ENCODE data around the gene RLF. TPM values are rescaled to one million over a fixed set of nuclear protein-coding genes. Genes with fewer than 3 reads are reported as not detected.

Gene RLF
- total and polyA plus RNA-seq, 2 of the 8 experiments (the other 6 are each of a cell fraction or from before 2014, with no cell fraction given): 4.2 to 18.0 TPM

- Histone ChIP-seq H2BK15ac (ENCODE audit: low read length) (no peak overlapping the region), H3K23me2 (ENCODE audit: low read depth, low read length) (no peaks in the 10 kb centered on the region), H2BK120ac (replicated peaks; ENCODE audit: low read depth, low read length) (no peak overlapping the region), H3K9me3 (ENCODE audit: insufficient read depth in 2 of 2, low read depth in 1 of 2, low read length in 1 of 2) (no peaks in the 10 kb centered on the region), H3K36me3 (ENCODE audit: control insufficient read depth in 2 of 4, insufficient read depth in 4 of 4, low read length in 3 of 4) (peaks cover 6 to 22% (median 19%) of the 10 kb centered on the region in 4 experiments; a peak in 7 of 8 replicates), H4K91ac (replicated peaks; ENCODE audit: insufficient read length, low read length) (no peak overlapping the region), H2BK12ac (ENCODE audit: low read depth, low read length) (no peak overlapping the region), H3K4me2 (ENCODE audit: insufficient read depth in 1 of 2, low read depth in 2 of 2, low read length in 2 of 2) (no peak overlapping the region), H3K4me1 (replicated peaks in 1 of 4; ENCODE audit: control insufficient read depth in 3 of 4, insufficient read depth in 4 of 4, low read length in 3 of 4) (no peaks in the 10 kb centered on the region), H2BK20ac (ENCODE audit: low read length) (no peak overlapping the region), H3K27ac (ENCODE audit: low read depth, low read length) (no peak overlapping the region), H4K20me1 (replicated peaks in 1 of 2; ENCODE audit: control insufficient read depth in 1 of 2, insufficient read depth in 2 of 2, low read length in 2 of 2) (no peaks in the 10 kb centered on the region), H2BK5ac (ENCODE audit: low read depth, low read length) (no peak overlapping the region), H3K9ac (replicated peaks in 1 of 4; ENCODE audit: extremely low read depth in 1 of 4, low read depth in 3 of 4, low read length in 3 of 4) (no peak overlapping the region), H3K14ac (ENCODE audit: insufficient read length) (no peak overlapping the region), H3K79me2 (ENCODE audit: control insufficient read depth in 1 of 2, insufficient read depth in 2 of 2, low read length in 2 of 2) (no peaks in the 10 kb centered on the region), H3K27me3 (replicated peaks in 1 of 4; ENCODE audit: control insufficient read depth in 3 of 4, extremely low read depth in 1 of 4, insufficient read depth in 3 of 4, low read length in 3 of 4) (peaks cover 0 to 1% (median 0%) of the 10 kb centered on the region in 4 experiments; a peak in 1 of 7 replicates), H4K5ac (ENCODE audit: insufficient read length, low read depth, low read length) (no peak overlapping the region), H3K18ac (ENCODE audit: extremely low read depth, low read length) (no peak overlapping the region), H3K4me3 (ENCODE audit: extremely low read depth in 1 of 4, insufficient read depth in 2 of 4, low read depth in 3 of 4, low read length in 4 of 4) (no peak overlapping the region), H3K4ac (replicated peaks; ENCODE audit: insufficient read length, low read depth, low read length) (no peak overlapping the region), H2AK5ac (ENCODE audit: low read depth, low read length) (no peak overlapping the region), H2AFZ (ENCODE audit: low read length) (no peak overlapping the region), H3K23ac (ENCODE audit: insufficient read length) (no peak overlapping the region), H3K56ac (replicated peaks; ENCODE audit: insufficient read length, low read depth, low read length) (no peak overlapping the region), H4K8ac (ENCODE audit: extremely low read depth, insufficient read depth, low read length) (no peak overlapping the region), H3K79me1 (ENCODE audit: low read depth, low read length) (no peaks in the 10 kb centered on the region)
- DNase-seq (ENCODE audit: low read depth in 1 of 2, low spot score in 2 of 2): no peak
- no peak for FAIRE-seq
- 89% methylated on average over 1 of the region's 1 CpG; no CpG with 5 or more reads in 1 of the 2 experiments for whole genome bisulfite sequencing, 2 experiments (ENCODE audit: extremely low coverage in 1 of 2, insufficient coverage in 1 of 2, insufficient read length in 1 of 2, insufficient replicate concordance in 2 of 2, low coverage in 1 of 2, low lambda C conversion rate in 2 of 2, missing lambda C conversion rate in 1 of 2)
- POLR2A ChIA-PET (ENCODE audit: partially characterized antibody): interaction anchor here (1.2 kb wide), 1 partner anchor 16 kb away, joined by 4 read pairs; the partner anchor contains the start of gene ZMPSTE24
- CTCF ChIA-PET (ENCODE audit: partially characterized antibody): interaction anchor here (0.6 to 3.4 kb wide), 7 partner anchors 11 to 166 kb away, joined by 3 to 13 read pairs (median 3); no protein-coding TSS in a partner anchor
- TF ChIP-seq RAD21 (IDR thresholded peaks at IDR 0.05 in 1 of 2, conservative IDR thresholded peaks at IDR 0.05 in 1 of 2; ENCODE audit: low read depth in 2 of 2, low read length in 2 of 2) (no peak), EZH2 (IDR thresholded peaks at IDR 0.05; ENCODE audit: low read depth, low read length, severe bottlenecking) (no peak)
These were observed 80.2 kb downstream of the RLF start for GRCh38 chr1:40241362-40241761.
